Astrocyte of the spinal cord (primary cell): ENCODE measurements around the gene PTPRG.

Experiments
- DNase-seq: peaks from one replicate; pipeline ENCODE4 v3.0.0; 2011; ENCODE audit warnings: low read depth, low spot score
- H3K4me3 ChIP-seq: 2 replicates; pipeline ENCODE4 v1.5.1; 2011; ENCODE audit warnings: low read depth, mild to moderate bottlenecking, low read length, moderate library complexity
- in situ Hi-C: cut with HindIII; loops from 2 replicates; pipeline ENCODE4 v1.10.0; 2017; ENCODE audit warnings: low sequenced_read_pairs
- TF ChIP-seq, protein P1 (sequence below): IDR thresholded peaks from 2 replicates; pipeline ENCODE4 v1.5.1; 2012; ENCODE audit warnings: low read depth, mild to moderate bottlenecking, low read length, inconsistent platforms

The PTPRG gene

DNA sequence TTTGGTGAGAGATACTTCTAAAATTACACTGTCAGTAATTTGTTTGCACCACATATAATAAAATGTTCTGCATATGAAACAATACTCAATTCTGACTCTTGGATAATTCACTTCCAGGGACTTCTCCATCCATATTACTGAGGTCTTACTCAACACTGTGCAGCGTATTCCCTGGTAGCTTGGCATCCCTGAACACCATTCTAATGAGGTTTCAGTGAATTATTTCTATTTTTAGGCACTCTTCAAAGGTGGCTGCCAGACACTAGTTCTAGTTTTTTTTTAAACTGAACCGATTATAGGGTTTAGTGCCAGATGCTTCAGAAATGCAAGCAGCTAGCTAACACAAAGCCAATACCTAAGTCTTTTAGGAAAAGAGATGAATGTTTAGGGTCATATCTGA is 528.7 kb downstream of the PTPRG start:
- in situ Hi-C loops: no loop called here
- H3K4me3 ChIP-seq: no peak overlapping the region
- TF ChIP-seq, protein P1, sequence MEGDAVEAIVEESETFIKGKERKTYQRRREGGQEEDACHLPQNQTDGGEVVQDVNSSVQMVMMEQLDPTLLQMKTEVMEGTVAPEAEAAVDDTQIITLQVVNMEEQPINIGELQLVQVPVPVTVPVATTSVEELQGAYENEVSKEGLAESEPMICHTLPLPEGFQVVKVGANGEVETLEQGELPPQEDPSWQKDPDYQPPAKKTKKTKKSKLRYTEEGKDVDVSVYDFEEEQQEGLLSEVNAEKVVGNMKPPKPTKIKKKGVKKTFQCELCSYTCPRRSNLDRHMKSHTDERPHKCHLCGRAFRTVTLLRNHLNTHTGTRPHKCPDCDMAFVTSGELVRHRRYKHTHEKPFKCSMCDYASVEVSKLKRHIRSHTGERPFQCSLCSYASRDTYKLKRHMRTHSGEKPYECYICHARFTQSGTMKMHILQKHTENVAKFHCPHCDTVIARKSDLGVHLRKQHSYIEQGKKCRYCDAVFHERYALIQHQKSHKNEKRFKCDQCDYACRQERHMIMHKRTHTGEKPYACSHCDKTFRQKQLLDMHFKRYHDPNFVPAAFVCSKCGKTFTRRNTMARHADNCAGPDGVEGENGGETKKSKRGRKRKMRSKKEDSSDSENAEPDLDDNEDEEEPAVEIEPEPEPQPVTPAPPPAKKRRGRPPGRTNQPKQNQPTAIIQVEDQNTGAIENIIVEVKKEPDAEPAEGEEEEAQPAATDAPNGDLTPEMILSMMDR: no peak

DNA sequence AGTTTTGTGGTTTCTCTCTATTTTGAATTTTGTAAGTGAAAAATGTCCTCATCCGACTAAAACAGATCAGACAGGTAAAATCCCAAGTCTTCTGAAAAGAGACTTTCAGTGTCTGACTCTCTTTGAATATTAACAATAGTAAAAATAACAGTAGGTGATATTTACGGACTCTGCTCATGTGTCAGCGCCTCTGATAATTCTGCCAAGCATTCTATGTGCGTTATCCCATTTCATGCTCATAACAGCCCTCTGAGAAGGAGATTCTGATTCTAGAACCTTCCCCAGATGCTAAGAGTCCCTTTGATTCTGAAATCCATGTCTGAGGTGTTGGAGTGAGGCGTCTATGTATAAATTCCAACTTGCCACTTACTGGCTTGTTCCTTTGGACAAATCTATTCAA is 529.1 kb downstream of the PTPRG start:
- TF ChIP-seq, protein P1: no peak
- in situ Hi-C loops: no loop called here
- DNase-seq: no peak
- H3K4me3 ChIP-seq: no peak overlapping the region

More for the DNA sequence above, 528.7 kb downstream of the PTPRG start:
- no peak for DNase-seq

DNA sequence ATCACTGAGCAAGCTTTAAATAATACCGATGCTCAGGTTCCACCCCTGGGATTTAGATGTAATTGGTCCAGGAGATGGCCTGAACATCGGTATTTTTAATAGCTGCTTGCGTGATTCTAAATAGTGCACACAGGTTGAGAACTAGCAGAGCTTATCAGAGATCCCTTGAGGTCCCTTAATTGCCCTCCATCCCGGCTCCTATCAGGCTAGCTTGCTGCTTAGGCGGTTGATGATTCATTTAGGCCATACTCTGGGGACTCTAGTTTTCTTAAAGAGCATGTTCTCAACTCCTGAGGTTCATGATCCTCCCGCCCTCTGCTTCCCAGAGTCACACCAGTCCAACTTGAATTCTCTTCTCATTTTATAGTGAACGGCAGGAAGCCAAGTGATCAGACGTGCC is 531.7 kb downstream of the PTPRG start:
- TF ChIP-seq, protein P1: no peak
- no peak for DNase-seq
- in situ Hi-C loops: no loop called here
- no peak overlapping the region for H3K4me3 ChIP-seq

DNA sequence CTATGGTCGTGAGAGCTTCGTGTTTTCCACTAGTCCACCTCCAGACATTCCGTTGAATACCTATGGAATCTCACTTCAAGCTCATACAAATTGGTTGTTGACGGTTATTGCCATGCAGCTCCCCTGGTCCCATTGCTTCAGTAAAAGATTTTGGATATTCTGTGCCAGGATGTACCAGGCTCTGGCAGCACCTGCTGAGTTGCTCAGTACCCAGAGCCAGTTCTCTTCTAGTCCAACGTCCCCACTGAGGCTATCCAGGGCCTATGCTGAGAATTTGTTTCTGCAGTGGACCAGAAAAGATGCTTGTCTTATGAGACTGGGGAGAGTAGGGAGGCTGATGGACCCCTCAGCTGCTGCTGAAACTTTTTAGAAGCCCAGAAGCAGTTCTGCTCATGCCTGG is 533.1 kb downstream of the PTPRG start:
- no peak for DNase-seq
- in situ Hi-C loops: no loop called here

DNA sequence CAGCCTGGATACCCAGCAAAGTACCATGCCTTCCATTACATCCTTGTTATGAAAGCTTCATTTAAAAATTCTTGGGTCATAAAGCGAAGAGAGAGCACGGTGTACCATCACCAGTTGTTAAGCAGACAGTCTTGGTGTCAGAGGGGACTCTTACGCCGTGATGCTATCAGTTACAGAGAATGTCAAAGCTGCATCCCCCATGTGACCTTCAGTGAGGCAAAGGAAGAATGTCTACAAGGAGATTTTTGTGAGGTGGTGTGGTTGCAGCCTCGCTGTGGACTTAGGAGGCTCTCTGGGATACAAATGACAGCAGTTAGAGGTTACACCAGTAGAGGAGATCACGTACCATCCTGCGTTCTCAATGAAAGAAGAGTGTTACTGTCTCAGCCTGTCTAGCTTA is 533.7 kb downstream of the PTPRG start:
- in situ Hi-C loops: no loop called here
- TF ChIP-seq, protein P1: no peak
- no peak overlapping the region for H3K4me3 ChIP-seq
- no peak for DNase-seq

More for the DNA sequence above, 533.1 kb downstream of the PTPRG start:
- TF ChIP-seq, protein P1: no peak
- no peak overlapping the region for H3K4me3 ChIP-seq

DNA sequence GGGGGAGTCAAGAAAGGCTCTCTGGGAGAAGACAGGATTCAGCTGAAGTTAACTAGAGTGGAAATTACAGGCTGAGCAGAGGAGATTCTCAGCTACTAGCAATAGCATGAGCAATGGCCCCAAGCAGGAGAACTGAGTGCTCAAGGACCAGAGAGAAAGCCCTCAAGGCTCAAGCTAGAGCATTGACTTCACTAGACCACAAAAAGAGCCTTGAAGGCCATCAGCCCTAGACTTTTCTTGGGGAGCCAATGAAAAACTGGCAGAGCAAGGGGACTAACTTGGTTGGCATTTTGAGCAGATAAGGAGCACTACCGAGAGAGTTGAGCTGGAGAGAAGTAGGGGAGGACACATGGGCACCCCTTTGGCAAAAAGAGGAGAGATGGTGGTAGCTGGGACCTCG is 534.4 kb downstream of the PTPRG start:
- TF ChIP-seq, protein P1: no peak
- no peak for DNase-seq
- in situ Hi-C loops: no loop called here
- H3K4me3 ChIP-seq: no peak overlapping the region

DNA sequence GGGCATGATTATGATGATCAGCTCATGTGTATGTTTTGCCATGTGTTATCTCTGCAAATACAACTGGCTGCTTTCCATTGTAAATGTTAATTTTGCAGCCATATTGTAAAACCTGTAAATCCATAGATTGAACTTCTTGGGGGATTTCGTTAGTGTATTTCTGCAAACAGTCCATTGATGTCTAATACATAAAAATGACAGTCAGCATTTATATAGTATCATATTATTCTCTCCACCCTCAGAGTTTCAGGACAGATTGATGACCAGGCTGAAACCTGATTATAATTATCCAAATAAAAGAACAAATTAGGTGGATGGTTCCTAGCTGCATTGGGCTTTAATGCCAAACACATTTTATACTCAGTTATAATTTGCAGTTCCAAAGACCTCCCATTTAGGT is 535.1 kb downstream of the PTPRG start:
- no peak for DNase-seq
- TF ChIP-seq, protein P1: no peak
- in situ Hi-C loops: no loop called here
- no peak overlapping the region for H3K4me3 ChIP-seq
